Renal cortical epithelial cell (primary cell): Measurements from ENCODE around the gene IGF2. TPM values are rescaled to one million over a fixed set of nuclear protein-coding genes. Genes with fewer than 3 reads are reported as not detected.

Source experiments
- DNase-seq: peaks from one replicate; pipeline ENCODE4 v3.0.0-alpha.2; 2011; ENCODE audit warnings: low read depth
- total RNA-seq: library from RNA; depleted of rRNA; stranded (reverse); fragments of >200 nt; gene quantifications from 2 replicates; pipeline ENCODE4 v1.2.3, GENCODE V29; 2014

IGF2 gene
- total RNA-seq, 1 donor from 2014 or later, result 0.75 TPM

- no peak for DNase-seq
These were observed 35.3 kb downstream of the IGF2 start for GRCh38 chr11:2103668-2104523.

DNA sequence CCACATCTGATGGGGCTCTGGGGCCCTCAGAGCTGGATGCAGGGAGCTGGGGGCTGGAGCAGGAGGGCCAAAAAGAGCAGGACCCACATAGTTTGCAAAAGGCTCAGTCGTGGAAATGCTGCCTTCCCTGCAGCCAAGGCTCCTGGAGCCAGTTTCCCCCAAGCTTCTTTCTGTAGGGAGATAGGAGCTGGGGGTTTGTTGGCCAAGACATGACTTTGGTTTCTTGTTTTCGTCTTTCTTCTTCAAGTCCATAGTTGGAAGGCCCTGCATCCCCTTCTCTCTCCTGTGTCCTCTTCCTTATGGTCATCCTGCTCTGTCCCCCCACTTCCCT lies 36.3 kb downstream of the IGF2 start:
- no peak for DNase-seq

GRCh38 chr11:2102132-2102882 lies 36.9 kb downstream of the IGF2 start:
- DNase-seq, result no peak

DNA sequence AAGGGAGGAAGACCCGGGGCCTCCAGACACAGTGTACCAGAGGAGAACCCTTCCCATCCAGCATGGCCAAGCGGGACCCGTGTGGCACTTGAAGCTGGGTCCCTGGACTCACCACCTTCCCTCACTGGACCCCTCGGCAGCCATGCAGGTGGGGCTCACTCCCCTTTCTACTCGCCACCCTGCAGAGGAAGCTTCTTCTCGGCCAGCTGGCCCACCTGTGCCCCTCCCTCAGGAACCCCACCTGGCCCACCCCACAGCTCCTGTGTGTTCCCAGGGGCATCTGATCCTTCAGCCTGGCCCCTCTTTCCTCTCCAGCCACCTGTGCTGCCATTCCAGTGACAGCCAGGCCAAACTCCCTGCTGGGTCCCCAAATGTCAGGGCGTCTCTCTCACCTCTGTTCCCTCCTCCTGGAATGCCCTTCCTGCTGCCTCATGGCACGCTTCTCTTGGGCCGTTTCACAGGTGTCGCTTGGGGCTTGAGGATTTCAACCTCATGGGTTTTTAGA lies 38.0 kb downstream of the IGF2 start:
- DNase-seq, result no peak

DNA sequence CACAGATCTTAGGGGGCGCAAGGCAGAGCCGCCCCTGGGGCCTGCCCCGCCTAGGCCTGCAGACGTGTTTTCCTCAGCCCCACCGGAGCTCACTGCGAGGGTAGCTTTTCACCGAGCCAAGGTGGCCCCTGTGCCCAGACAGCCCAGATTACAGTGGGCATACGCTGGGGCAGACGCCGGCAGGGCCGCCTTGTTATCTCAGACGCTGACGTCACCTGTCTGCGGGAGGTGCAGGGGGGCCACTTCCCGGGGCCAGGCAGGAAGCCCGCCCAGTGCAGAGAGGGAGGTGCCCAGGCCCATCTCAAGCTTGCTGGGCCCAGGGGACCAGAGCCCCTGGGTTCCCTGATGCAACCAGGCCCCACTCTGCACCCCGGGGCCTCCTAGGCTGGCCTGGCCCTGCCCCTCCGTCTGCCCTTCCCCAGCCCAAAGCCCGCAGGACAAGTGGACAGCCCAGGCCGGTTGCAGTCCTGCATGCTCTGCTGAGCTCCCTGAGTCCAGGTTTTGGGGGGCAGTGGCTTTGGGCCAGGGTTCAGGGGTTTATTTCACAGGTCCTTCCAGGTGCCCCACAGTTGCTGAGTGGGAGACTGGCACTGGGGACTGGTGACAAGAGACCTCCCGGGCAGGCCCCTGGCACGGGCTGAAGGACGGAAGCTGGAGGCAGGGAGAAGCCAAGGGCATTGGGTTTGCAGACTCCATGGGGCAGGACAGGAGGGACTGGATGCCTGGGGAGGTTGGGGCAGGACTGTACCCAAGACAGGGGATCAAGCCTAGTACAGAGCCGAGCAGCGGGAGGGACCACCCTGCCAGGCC lies 38.6 kb downstream of the IGF2 start:
- no peak for DNase-seq

DNA sequence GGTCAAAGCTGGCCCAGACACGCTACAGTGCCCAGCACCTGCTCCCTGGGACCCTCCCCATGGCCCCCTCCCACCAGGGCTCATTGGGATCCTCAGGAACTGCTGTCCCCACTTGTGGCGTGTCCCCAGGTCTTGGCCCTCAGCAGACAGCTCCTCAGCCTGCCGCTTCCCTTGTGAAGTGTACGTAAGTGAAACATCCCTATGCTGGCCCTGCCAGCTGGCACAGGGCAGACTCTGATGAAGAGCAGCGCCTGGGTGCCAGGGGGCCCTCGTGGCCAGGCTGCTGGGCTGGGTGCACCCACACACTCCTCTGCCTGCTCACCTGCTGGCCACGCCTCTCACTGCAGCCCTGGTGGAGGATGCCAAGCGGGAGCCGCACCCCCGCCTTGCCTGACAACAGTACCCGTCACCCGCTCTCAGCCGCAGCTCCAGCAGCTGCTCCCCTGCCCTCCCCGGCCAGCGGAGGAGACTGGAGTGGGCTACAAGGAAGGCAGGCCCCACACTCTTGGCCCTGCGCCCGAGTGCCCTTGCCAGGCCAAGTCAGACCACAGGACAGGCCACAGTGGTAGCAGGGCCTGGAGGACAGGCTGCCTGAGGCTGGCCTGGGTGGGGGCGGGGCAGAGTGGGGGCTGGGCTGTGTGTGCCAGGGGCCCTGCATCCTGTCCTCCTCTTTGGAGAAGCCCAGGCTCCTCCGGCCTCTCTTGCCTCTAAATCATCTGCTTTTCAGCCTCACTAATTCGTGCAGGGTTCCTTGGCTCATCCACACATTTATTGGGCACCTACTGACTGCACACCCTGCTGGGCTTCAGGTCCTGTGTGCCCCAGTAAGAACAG lies 39.5 kb downstream of the IGF2 start:
- DNase-seq, result no peak

- no peak for DNase-seq
These were observed 40.3 kb downstream of the IGF2 start for GRCh38 chr11:2098691-2099515.

GRCh38 chr11:2097998-2098690 lies 41.0 kb downstream of the IGF2 start:
- no peak for DNase-seq

GRCh38 chr11:2097356-2097997 lies 41.7 kb downstream of the IGF2 start:
- DNase-seq, result peak; percentile 67

DNA sequence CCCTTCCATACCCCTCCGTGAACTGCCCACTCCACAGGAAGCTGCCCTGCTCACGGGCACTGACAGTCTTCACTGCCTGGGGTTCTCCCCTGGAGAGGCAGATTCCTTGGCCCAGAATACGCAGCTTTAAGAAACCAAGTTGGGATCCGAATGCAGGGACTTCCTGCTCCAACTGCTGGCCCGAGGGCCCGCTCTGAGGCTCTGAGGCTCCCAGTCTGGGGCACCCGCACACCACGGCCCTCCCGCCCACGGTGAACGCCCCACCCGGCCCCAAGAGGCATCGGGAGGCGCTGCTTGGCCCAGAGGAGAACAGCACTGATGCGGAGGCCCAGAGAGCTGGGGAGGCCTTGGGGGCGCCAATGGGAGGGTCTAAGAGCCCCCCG lies 42.3 kb downstream of the IGF2 start:
- no peak for DNase-seq

DNA sequence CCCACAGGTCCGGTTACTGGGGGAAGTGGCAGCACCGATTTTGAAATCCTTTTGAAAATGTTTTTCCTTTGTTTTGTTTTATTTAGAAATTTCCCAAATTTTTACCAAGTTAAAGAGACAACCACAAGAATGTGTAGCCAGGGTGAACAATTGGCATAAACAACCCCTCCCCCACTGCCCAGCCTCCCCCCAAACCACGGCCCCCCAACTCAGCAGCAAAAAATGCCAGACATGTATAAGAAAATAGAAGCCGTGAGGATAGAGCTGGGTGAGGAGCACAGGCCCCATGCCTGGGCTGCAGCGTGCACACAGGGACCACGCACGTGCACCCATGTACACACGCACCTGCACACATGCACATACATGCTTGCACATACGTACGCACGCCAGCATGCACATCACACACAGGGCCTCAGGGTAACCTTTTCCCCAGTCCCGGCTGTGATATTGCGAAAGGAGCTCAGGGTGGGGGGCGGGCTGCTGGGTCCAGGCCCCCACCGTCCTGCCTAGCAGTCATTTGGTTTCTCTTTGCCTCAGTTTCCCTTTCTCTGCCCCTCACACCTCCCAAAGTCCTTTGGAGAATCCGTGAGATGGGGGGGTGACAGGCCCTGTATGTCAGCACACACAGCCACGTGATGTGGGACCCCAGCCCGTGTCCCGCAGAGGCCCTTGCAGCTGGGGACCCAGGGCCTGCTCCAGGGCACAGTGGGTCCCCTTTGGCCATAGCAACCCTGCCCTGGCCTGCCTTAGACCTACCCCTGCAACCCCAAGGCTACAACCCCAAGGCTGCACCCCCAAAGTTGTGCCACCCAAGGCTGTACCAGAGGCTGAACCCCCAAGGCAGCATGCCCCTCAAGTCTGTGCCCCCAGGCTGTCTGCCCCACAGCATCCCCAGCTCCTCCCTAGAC lies 42.9 kb downstream of the IGF2 start:
- no peak for DNase-seq

DNA sequence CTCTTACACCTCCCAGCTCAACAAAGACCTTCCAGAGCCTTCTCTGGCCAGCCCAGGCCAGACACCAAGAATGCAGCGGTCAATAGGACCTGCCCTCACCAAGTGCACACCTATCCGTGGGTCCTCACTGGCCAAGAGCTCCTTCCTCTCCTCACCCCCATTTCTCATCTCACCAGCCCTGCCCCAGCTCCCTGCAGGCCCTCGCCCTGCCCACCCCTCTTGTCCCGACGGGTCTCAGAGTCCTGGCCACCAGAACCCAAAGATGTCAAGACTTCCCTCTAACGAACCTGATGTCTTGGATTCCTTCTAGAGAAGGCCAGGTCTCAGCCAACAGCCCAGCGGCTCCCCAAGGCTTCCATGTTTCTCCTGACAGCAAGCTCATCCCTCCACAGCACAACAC lies 43.6 kb downstream of the IGF2 start:
- no peak for DNase-seq

DNA sequence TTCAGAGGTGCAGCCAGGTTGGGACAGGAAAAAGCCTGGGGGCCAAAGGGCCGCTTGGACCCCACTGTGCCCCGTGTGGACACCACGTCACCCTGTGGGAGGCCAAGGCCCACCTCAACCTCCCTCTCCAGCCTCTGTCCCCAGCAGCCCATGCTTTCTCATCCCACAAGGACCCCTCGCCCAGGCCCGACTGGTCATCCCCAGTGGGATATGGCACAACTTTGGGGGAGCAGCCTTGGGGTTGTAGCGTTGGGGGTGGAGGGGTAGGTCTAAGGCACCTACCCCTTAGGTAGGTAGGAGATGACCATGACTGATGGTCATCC lies 44.0 kb downstream of the IGF2 start:
- DNase-seq, result no peak

GRCh38 chr11:2094354-2095197 lies 44.6 kb downstream of the IGF2 start:
- DNase-seq, result no peak

- DNase-seq, result no peak
These were observed 45.4 kb downstream of the IGF2 start for GRCh38 chr11:2093575-2094353.

- DNase-seq, result peak; percentile 65
These were observed 46.2 kb downstream of the IGF2 start for GRCh38 chr11:2092956-2093412.
